HepG2 (cell line): Measurements from ENCODE around the gene GINS3. TPM values are rescaled to one million over a fixed set of nuclear protein-coding genes. Genes with fewer than 3 reads are reported as not detected.

Experiments used
- FLYWCH1 ChIP-seq: sonication (generic); formaldehyde crosslinking; IDR thresholded peaks from 2 replicates; pipeline ENCODE4 v1.8.1; 2023; ENCODE audit warnings: mild to moderate bottlenecking, missing genetic modification reagents
- HOXA3 ChIP-seq: sonication (generic); formaldehyde crosslinking; IDR thresholded peaks from 2 replicates; pipeline ENCODE4 v1.5.0; 2020; ENCODE audit warnings: missing genetic modification reagents
- KLF13 ChIP-seq: sonication (generic); formaldehyde crosslinking; IDR thresholded peaks from 2 replicates; pipeline ENCODE4 v1.4.0; 2020; ENCODE audit warnings: mild to moderate bottlenecking, missing genetic modification reagents
- LCORL ChIP-seq, 2 experiments: fragments of 450-650 bp in 1 of 2; sonication (generic) in 1 of 2; formaldehyde crosslinking in 1 of 2; IDR thresholded peaks; 2 replicates each; pipeline versions ENCODE4 v1.5.0 to v1.6.1; 2017 to 2020; ENCODE audit warnings: antibody characterized with exemption in 1 of 2, missing genetic modification reagents in 1 of 2
- NFE2L2 ChIP-seq: fragments of 150-350 bp; IDR thresholded peaks from 2 replicates; pipeline ENCODE4 v1.6.1; 2014; ENCODE audit warnings: low read length
- PBX2 ChIP-seq: IDR thresholded peaks from 2 replicates; pipeline ENCODE4 v1.6.1; 2016; ENCODE audit warnings: control low read depth
- SNAPC4 ChIP-seq: sonication (generic); formaldehyde crosslinking; IDR thresholded peaks from 2 replicates; pipeline ENCODE4 v1.4.0; 2020; ENCODE audit warnings: mild to moderate bottlenecking, missing genetic modification reagents
- SP5 ChIP-seq: IDR thresholded peaks from 2 replicates; pipeline ENCODE4 v1.6.1; 2016; ENCODE audit warnings: low read depth, borderline replicate concordance
- SRSF1 ChIP-seq: fragments of 200-400 bp; formaldehyde crosslinking; optimal IDR thresholded peaks from 2 replicates; pipeline ENCODE3; 2017; ENCODE audit warnings: mild to moderate bottlenecking, low read depth, low read length, moderate library complexity
- ZNF232 ChIP-seq: sonication (generic); formaldehyde crosslinking; IDR thresholded peaks from 2 replicates; pipeline ENCODE4 v1.4.0; 2020; ENCODE audit warnings: missing genetic modification reagents, borderline replicate concordance
- ZNF432 ChIP-seq: sonication (generic); formaldehyde crosslinking; IDR thresholded peaks from 2 replicates; pipeline ENCODE4 v1.5.0; 2020; ENCODE audit warnings: missing genetic modification reagents, mild to moderate bottlenecking, borderline replicate concordance
- ZNF788 ChIP-seq: sonication (generic); formaldehyde crosslinking; IDR thresholded peaks from 2 replicates; pipeline ENCODE4 v1.5.0; 2020; ENCODE audit warnings: mild to moderate bottlenecking, missing genetic modification reagents, borderline replicate concordance
- ZSCAN30 ChIP-seq: sonication (generic); formaldehyde crosslinking; IDR thresholded peaks from 2 replicates; pipeline ENCODE4 v1.5.0; 2020; ENCODE audit warnings: mild to moderate bottlenecking, missing genetic modification reagents
- ZUFSP ChIP-seq: sonication (generic); formaldehyde crosslinking; IDR thresholded peaks from 2 replicates; pipeline ENCODE4 v1.9.0; 2021; ENCODE audit warnings: missing genetic modification reagents, mild to moderate bottlenecking, borderline replicate concordance
- polyA plus RNA-seq, 8 experiments: library from polyadenylated mRNA; depleted of rRNA in 3 of 8; stranded (reverse) in 7 of 8; unstranded in 1 of 8; fragments of >200 nt; fragmentation: Illumina TruSeq in 4 of 8; extraction: Trizol in 4 of 8; gene quantifications; 2 replicates each; pipeline versions ENCODE4 v1.2.1 to v1.2.3, GENCODE V29; 2011 to 2016; ENCODE audit warnings: low read depth in 4 of 8, missing spikeins in 1 of 8, mixed read lengths in 1 of 8; ENCODE audit not compliant: insufficient read depth in 1 of 8
- total RNA-seq, 5 experiments: library from RNA; depleted of rRNA; stranded (reverse); fragments of >200 nt; fragmentation: Illumina TruSeq; extraction: Trizol; gene quantifications; 2 replicates each; pipeline ENCODE4 v1.2.3, GENCODE V29; 2016; ENCODE audit warnings: low read depth in 1 of 5
- TF ChIP-seq, protein P1 (sequence below): sonication (generic); formaldehyde crosslinking; IDR thresholded peaks from 2 replicates; pipeline ENCODE4 v1.8.0; 2022; ENCODE audit warnings: mild to moderate bottlenecking, missing genetic modification reagents, moderate library complexity
- TF ChIP-seq, protein P2 (sequence below): sonication (generic); formaldehyde crosslinking; IDR thresholded peaks from 2 replicates; pipeline ENCODE4 v1.9.0; 2022; ENCODE audit warnings: low read depth, missing genetic modification reagents

GINS3 gene
- total and polyA plus RNA-seq, 2 of the 13 experiments (the other 11 are each of a cell fraction or from before 2014, with no cell fraction given), result 6.5 to 19.3 TPM

DNA sequence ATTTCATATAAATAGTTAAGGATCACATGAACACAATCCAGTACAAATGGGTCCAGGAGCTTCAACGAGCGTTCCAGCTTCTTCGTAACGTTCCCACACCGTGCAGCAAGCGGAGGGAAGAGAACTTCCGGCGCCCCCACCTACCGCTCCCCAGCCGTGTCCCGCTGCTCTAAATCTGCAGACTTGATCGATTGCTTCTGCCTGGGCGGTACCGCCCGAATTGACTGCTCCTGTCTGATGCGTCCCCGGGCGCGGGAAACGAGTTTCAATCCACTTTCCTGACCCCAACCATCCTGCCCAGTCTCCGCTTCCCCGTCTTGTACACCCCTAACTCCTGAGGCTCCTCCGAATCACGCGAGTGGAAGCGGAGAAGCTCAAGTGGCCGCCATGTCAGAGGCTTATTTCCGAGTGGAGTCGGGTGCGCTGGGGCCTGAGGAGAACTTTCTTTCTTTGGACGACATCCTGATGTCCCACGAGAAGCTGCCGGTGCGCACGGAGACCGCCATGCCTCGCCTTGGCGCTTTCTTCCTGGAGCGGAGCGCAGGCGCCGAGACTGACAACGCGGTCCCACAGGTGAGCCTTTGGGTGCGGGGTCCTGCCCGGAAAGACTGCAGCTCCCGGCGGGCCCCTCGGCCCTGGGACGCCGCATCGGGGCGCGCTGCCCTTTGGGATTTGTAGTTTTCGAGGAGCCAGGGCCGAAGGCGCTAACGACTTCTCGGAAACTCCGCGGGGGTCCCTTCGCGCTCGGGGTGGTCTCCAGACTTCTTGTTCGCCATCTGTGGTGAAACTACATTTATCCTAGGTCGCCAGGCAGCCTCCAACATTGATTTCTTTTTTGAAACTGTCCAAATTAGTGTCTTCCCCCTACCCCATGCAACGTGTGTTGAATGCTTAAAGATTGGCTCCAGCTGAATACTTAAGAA is at the start of gene GINS3 (continued):
- TF ChIP-seq ZNF232 (CRISPR knock-in tag), result peak; percentile 41
- TF ChIP-seq LCORL (IDR thresholded peaks at IDR 0.05), result no peak
- TF ChIP-seq LCORL (CRISPR knock-in tag; IDR thresholded peaks at IDR 0.05), result peak; percentile 79
- TF ChIP-seq SP5 (CRISPR knock-in tag), result no peak
- TF ChIP-seq, protein P1, sequence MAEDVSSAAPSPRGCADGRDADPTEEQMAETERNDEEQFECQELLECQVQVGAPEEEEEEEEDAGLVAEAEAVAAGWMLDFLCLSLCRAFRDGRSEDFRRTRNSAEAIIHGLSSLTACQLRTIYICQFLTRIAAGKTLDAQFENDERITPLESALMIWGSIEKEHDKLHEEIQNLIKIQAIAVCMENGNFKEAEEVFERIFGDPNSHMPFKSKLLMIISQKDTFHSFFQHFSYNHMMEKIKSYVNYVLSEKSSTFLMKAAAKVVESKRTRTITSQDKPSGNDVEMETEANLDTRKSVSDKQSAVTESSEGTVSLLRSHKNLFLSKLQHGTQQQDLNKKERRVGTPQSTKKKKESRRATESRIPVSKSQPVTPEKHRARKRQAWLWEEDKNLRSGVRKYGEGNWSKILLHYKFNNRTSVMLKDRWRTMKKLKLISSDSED (CRISPR knock-in tag), result 0 out of 2 replicates have a peak, but pooled peaks have one; percentile 92
- TF ChIP-seq SNAPC4, result peak; percentile 91
- peak; percentile 86 for TF ChIP-seq SRSF1
- TF ChIP-seq PBX2 (CRISPR knock-in tag), result 0 out of 2 replicates have a peak, but pooled peaks have one; percentile 12
- TF ChIP-seq ZNF432 (CRISPR knock-in tag), result no peak
- TF ChIP-seq KLF13 (CRISPR knock-in tag), result 0 out of 2 replicates have a peak, but pooled peaks have one; percentile 34
- TF ChIP-seq ZSCAN30 (CRISPR knock-in tag), result 0 out of 2 replicates have a peak, but pooled peaks have one; percentile 24
- TF ChIP-seq NFE2L2, result no peak
- peak; percentile 79; the same call in 1 of the 2 replicates for TF ChIP-seq ZNF788 (CRISPR knock-in tag)
- no peak; the same call in 1 of the 2 replicates for TF ChIP-seq FLYWCH1 (CRISPR knock-in tag)
- TF ChIP-seq HOXA3, result peak; percentile 87
- TF ChIP-seq ZUFSP (CRISPR knock-in tag), result no peak
- TF ChIP-seq, protein P2, sequence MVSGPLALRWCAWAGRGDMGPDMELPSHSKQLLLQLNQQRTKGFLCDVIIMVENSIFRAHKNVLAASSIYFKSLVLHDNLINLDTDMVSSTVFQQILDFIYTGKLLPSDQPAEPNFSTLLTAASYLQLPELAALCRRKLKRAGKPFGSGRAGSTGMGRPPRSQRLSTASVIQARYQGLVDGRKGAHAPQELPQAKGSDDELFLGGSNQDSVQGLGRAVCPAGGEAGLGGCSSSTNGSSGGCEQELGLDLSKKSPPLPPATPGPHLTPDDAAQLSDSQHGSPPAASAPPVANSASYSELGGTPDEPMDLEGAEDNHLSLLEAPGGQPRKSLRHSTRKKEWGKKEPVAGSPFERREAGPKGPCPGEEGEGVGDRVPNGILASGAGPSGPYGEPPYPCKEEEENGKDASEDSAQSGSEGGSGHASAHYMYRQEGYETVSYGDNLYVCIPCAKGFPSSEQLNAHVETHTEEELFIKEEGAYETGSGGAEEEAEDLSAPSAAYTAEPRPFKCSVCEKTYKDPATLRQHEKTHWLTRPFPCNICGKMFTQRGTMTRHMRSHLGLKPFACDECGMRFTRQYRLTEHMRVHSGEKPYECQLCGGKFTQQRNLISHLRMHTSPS (CRISPR knock-in tag), result no peak
